HG02588 (cell line): ENCODE measurements around the gene PTER.

Experiments used
- ATAC-seq: cut with Tn5 transposase; IDR thresholded peaks from one replicate; pipeline ENCODE4 v1.9.1; 2021; ENCODE audit warnings: mild to moderate bottlenecking, moderate library complexity; ENCODE audit not compliant: unreplicated experiment

The PTER gene, protein sequence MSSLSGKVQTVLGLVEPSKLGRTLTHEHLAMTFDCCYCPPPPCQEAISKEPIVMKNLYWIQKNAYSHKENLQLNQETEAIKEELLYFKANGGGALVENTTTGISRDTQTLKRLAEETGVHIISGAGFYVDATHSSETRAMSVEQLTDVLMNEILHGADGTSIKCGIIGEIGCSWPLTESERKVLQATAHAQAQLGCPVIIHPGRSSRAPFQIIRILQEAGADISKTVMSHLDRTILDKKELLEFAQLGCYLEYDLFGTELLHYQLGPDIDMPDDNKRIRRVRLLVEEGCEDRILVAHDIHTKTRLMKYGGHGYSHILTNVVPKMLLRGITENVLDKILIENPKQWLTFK

DNA sequence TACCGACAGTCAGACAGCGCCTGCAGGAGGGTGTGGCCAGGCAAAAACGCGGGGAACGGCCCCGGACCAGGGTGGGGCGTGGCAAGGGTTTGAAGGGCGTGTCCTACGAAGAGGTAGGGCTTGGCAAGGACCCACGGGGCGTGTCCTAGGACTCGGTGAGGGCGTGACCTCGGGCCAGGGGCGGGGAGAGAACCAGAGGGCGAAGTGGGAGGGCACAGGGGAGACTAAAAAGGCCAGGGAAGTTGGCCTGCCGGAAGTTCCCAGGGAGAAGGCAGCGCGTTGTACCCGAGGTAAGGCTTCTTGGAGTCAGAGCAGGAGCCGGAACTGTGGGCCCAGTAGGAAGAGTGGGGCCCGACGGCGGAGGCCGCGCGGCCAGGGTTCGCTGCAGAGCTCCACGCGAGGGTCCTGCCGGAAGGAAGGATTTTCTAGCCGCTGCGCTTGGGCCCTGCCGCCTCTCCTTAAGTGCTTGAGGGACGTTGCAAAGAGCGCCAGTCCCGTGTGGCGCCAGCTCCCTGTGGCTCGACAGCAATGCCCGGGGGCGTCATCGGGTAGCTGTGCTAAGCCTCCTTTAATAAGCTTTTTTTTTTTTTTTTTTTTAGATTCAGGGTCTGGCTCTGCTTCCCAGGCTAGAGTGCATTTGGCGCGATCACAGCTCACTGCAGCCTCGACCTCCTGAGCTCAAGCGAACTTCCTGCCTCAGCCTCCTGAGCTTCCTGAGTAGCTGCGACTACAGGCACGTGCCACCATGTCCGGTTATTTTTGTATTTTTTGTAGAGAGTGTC lies at the start of gene PTER:
Gene PTER (plus strand): TSS at position 253 of the 782 bp plus-strand sequence. CDS start 47,375 bp downstream, outside the sequence.
- peak; percentile 96 for ATAC-seq

DNA sequence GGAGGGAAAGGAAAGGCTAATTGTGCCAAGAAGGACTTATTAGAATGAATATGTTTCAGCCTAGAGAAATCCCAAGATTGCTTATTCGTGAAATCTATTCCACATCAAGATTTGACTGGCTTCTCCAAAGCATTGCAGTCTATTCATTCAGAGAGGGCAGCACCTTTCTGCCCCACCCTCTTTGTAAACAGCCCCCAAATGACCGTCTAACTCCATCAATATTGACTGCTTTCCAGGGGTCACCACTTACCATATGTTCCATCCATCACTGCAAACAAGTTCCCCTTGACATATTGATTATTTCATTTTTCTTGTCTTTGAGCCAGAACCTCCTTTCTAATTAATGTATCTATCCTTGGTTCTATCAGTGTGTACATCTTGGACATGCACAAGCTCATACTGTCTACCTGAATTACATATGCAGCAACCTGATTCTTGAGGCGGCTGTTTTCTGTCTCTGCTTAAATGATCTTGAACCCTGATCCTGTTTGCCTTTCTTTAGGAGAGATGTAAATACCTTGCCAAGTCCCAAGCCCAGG lies 44.2 kb upstream of the PTER start:
- ATAC-seq, result no peak

DNA sequence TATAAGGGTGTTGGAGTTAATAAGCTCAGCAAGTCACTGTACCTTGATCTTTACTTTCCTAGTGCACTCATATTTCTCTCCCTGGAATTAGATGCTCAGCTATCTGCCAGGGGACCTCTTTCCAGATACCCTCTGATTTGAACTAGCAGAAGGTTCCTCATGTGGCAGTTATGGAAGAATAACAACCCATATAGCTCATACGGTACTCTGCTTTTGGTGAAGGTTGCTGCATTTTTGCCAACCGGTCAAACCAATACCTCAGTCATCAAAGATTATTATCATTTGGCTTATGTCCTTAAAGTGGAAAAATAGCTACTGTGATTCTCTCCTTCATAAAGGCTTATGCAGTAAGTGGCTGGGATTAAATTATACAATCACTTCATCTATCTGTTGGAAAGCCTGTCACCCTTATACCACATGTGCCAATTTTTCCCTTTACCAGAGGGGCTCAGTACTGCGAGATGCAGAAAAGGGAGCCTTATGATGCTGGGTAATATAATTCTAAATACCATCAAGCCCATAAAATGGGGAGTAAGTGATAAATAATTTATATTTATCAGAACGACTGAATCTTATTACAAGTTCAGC lies 43.4 kb upstream of the PTER start:
- ATAC-seq, result no peak

DNA sequence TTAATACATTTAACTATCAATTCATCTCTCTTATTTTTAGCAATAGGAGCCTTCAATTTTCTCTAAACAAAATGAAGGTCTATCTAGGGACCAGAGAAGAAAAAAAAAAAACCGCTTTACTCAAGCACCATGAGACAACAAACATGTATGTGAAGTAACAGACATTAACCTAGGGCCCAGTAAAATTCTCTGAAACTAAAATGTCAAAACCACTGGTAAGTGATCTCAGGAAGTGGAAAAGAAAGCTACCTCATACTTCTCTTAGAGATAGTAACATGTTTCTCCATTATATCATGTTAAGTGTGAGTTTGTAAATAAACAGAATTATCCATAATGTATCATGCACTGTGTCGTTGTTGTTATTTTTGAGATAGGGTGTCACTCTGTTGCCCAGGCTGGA lies 35.4 kb upstream of the PTER start:
- ATAC-seq, result no peak

DNA sequence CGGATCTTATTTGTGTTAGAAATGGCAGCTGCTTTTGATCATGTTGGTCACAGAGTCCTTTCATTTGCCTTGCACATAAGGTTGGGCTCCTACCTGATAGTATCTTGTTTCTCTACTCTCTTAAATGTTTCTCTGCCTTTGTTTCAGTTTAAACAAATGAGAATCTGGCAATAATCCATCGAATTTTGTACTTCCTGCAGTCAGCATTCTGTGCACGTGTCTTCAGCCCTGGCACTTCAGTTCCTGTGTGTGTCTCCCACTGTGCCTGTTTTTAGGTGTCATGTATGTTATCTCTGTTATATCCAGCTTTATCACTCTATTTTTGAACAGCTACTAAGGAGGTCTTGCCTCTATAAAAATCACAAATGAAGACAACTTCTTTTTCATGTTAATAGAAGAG lies 28.4 kb upstream of the PTER start:
- ATAC-seq, result no peak

DNA sequence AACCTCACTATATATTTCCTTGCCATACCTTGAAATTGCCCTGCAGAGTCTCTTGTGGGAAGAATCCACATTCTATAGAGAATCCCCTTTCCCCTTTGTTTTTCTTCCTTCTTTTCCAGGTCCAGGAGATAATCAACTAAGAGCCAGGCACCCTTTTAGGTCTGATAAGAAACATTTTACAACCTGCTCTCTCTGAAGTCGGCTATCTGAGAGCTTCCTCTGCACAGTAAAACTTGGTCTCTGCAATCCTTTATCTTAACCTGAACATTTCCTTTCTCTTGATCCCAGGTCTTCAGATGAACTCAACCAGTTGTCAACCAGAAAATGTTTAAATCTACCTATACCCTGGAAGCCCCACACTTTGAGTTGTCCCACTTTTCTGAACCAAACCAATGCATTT lies 19.5 kb upstream of the PTER start:
- no peak for ATAC-seq

DNA sequence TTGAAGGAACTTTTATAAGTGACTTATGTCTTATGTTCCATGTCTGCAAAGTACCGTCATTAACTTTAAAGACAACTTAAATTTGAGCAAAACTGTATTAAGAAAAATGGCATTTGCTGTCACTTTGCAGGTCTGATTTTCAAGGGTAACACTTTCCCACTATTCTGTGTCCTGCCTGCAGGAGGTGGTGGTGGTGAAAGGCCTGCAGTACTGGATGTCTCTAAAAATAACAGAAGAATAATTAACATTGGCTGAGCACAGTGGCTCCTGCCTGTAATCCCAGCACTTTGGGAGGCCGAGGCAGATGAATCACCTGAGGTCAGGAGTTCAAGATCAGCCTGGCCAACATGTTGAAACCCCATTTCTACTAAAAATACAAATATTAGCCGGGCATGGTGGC lies 13.2 kb upstream of the PTER start:
- no peak for ATAC-seq

DNA sequence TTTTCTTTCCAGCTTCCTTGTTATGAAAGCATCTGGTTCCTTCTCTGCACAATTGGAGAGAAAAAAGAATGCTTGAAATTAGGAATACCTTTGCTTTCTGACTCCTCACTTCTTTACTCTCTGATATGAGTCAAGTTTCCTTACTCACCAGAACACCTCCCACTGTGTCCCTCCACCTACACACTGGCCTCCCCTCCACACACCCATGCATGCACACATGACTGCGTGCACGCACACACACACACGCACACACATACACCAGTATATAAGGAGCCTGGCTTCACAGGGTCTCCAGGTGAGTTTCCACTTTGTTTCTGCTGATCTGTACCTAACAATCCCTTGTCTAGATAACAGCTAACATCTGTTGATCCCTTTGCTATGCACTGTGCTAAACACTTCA lies 11.4 kb upstream of the PTER start:
- no peak for ATAC-seq

DNA sequence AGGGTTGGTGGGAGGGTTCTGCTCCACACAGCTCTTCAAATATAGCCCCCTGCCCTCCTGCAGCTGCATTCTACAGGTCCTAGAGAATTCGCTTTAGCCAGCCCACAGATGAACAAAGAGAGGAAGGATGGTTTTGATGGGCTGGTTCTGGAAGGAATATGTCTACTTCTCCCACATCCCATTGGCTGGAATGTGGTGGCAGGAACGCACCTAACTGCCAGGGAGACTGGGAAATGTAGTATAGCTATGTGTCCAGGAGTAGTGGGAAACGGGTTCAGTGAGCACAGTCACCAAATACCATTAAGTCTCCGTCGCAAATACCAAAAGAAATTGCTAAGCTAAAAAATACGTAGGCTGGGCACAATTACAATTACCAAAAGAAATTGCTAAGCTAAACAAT lies 7.3 kb upstream of the PTER start:
- ATAC-seq, result no peak

DNA sequence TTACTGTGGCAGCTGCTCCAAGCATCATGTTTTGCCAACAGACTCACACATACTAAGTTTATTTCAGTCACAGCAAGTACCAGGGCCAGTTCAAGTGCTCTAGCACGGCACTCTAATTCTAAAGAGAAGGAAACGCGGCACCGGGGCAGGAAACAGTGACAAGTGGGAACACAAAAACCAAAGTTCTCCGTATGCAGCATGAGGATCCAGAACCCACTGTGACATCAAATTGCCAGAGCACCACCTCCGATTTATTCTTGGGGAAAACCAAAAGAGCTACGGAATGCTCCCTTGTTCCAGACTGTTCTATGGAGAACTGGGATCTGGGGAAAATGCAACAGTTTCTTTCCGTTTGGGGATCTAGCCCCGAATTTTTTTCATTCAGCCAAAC lies 448 bp upstream of the PTER start:
- ATAC-seq, result peak; percentile 1

DNA sequence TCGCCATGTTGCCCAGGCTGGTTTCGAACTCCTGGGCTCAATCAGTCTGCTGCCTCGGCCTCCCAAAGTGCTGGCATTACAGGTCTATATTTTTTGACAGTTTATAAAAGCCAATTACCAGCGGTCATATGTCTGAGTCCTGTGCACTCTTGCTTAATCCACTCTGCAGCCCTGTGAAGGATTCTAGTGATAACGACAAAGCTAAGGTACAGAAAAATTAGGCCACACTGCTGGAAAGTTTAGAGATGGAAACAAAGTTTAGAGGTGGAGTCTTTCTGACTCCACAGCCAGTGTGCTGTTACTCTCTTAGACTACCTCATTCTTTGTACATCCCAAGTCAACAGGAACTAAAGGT lies 707 bp downstream of the PTER start:
- no peak for ATAC-seq

DNA sequence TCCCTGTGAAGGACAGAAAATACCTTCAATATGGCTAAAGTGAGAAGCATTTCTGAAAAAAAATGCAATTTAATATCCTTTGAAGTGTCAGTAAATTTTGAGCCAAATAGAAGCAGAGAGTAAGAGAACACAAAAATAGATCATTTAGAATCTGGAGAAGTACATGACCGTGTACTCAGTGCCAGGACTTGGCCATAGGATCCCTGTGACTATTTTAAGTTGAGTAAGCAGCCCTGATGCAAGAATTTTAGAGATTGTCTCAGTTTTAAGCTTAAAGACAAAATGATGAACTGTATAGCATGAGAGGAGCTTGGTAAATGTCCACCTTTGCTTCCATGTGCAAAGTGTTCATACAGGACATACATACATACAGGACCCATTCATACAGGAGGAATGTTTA lies 2.5 kb downstream of the PTER start:
- no peak for ATAC-seq

DNA sequence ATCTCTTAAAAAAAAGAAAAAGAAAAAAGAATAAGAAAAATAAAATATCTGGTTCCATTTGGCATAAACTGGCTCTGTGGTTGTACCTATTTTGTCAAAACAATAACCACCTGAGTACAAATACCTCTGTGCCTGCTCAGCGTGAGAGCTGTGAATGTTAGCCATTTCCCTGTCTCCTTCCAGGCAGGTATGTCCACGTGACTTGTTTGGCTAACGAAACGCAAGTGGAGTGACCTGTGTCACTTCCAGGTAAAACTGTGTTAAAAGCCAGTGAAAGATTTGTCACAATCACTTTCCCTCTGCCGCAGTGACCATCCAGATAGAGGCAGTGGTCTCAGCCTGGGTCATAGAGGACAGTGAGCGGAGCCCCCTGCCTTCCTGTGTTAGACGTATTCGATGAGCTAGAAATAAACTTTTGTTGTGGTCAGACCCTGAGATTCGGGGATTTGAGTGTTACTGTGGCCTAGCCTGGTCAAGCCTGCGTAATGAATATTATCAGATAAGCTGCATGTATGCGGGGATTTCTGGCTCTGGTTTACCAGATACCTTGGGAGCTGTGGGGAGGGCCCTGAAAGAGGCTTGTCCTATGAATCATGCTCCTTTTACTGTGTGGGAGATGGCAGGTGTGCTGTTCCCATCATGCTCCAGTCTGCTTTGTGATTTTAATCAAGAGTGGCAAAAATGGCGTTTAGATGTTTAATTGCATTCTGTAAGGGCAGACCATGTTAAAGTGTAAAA lies 3.8 kb downstream of the PTER start:
- ATAC-seq, result no peak

DNA sequence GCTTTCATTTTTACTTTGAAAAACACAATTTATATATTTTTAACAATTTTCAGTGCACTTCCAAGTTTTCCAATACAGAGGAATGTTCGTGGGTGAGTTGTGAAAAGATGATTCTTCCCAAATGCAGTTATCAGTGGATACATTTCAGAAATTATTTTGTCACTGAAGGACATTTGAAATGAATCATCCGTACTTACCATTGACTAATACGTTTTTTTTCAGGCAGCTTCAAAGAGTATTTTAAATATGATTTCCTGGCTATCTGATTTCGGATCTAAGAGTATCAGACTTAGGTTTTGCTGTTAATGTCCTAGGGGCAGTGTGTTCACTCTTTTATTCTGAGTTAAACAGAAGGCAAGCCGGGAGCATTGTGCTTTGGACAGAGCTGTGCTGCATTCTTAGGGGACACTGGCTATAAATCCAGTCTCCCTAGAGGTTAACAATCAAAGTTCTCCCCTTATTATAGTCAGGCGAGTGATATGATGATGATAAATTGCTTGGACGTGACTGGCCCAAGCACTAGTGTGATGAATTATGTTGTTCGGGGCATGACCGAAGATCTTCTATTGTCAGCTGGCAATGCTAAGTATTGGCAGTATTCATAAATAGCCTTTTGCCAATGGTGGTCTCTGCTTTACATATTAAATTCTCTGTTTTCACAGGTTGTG lies 4.5 kb downstream of the PTER start:
- ATAC-seq, result no peak

DNA sequence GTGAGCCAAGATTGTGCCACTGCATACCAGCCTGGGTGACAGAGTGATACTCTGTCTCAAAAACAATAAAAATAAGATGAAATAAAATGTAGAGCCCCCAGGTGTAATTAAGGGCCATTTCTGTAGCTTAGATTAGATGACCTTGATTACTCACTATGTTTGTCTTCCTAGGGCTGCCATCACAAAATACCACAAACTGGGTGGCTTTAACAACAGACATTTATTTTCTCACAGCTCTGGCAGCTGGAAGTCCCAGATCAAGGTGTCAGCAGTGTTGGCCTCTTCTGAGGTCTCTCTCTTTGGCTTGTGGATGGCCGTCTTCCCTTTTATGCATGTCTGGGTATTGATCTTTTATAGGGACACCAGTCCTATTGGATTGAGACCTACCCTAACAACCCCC lies 6.1 kb downstream of the PTER start:
- ATAC-seq, result no peak

DNA sequence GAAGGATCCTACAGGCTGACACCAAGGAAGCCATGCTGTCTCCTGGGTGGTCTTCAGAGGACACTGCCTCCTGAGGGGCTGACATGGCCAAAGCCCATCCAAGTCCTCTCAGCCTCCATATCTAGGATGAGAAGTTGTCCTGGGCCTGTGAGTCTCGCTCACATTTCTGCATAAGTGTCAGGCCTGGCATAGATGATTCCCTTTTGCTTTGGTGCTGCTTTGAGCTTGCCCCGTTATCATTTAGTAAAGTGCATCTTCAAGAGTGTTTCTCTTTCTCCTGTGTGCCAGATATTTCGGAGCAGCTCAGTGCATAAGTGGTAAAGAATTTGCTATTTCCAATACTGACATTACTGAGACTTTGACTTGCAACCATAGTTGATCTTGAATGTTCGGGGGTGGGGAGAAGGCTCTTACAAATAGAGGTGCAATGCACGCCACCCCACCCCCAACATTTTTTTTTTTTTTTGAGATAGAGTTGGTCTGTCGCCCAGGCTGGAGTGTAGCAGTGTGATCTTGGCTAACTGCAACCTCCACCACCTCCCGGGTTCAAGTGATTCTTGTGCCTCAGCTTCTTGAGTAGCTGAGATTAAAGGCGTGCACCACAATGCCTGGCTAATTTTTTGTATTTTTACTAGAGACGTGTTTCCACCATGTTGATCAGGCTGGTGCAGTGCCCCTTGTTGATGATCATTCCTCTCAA lies 9.1 kb downstream of the PTER start:
- ATAC-seq, result no peak

DNA sequence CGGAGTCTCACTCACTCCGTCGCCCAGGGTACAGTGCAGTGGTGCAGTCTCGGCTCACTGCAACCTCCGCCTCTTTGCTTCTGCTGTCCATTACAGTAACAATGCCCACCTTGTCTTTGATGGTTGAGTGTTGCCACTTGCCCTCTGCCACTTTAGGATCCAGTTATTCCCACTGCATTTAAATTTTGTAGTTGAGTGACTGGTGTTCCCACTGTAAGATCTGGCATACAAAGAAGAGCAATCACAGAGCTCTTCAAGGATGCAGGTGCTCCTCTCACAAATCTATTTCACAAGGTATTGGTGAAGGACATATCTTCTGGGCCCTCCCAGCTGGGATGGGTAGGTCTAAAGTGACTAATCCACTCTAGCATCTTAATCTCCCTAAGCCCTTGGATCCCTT lies 12.6 kb downstream of the PTER start:
- no peak for ATAC-seq

DNA sequence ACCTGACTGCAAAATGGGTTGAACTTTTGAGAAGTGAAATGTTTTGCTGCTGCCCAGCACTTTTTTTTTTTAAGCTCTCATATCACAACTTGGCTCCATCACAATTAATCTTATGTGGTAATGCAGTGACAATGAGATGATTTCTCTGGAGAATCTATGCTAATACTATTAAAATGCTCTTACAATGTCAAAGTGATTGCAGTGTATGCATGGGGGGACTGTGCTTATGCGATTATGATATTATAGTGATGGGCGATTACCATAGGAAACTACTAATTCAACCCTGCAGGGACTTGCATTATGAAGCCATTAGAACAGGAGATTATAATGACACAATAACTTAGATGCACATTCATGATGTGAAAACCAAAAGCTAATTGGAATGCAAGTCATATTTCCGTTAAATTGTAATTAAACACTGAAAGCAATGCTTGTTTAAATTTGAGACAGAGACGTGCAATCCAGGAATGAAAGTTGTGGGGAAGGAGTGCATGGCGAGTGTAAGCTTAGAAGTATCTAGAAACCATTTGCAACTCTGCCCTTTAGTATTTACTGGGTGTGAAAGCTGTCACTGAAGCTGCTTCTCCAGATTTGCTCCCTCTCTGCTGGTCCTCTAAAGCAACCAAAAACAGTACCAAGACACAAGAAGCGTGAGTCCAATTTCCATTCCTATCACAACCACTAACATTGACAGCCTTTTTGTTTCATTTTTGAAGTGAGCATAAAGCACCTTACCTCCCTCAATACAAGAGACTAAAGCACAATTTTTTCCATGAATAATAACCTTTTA lies 21.6 kb downstream of the PTER start:
- ATAC-seq, result no peak

DNA sequence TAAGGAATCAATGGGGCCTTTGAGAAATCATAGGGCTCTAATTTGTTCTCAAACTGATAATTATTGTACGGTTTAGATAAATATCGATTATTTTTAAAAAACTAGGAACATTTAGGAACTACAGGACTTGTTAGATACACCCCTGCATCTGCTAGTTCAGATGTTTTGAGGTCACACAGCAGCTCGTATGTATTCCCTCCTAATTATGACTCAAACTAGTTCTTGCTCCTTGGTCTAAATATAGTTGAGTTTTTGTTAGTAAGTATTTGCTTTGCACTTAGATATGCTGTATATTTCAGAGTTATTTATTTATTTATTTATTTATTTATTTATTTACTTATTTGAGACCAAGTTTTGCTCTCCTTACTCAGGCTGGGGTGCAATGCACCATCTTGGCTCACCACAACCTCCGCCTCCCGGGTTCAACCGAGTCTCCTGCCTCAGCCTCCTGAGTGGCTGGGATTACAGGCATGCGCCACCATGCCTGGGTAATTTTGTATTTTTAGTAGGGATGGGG lies 22.7 kb downstream of the PTER start:
- no peak for ATAC-seq
